Small intestine (tissue), 7 donors: Measurements from ENCODE around the gene SSBP2. TPM values are rescaled to one million over a fixed set of nuclear protein-coding genes. Genes with fewer than 3 reads are reported as not detected.

Experiments
- DNase-seq, 2 donors: peaks; one replicate each; pipeline versions ENCODE4 v3.0.0 to v3.0.0-alpha.2; 2013
- FAIRE-seq: peaks from 2 replicates; lab custom pipeline; 2012; peaks lifted over from hg19 to GRCh38; lab: Jason Lieb, UNC
- H3K27ac ChIP-seq, 3 donors: one replicate each; pipeline ENCODE4 v1.5.1; 2013; ENCODE audit warnings: low read length in 2 of 3, mild to moderate bottlenecking in 2 of 3, control low read depth in 1 of 3, inconsistent platforms in 1 of 3, low read depth in 1 of 3, moderate library complexity in 1 of 3
- H3K27me3 ChIP-seq, 3 donors: one replicate each; pipeline ENCODE4 v1.6.1; 2013; ENCODE audit warnings: low read length in 3 of 3, inconsistent platforms in 1 of 3; ENCODE audit not compliant: control insufficient read depth in 3 of 3, insufficient read depth in 3 of 3
- H3K36me3 ChIP-seq, 3 donors: one replicate each; pipeline ENCODE4 v1.6.1; 2013; ENCODE audit warnings: low read length in 3 of 3, inconsistent platforms in 1 of 3, low read depth in 1 of 3, mild to moderate bottlenecking in 1 of 3, moderate library complexity in 1 of 3; ENCODE audit not compliant: control insufficient read depth in 3 of 3, insufficient read depth in 2 of 3
- H3K4me1 ChIP-seq, 3 donors: one replicate each; pipeline ENCODE4 v1.6.1; 2013; ENCODE audit warnings: low read length in 2 of 3, inconsistent platforms in 1 of 3, low read depth in 1 of 3, mild to moderate bottlenecking in 1 of 3, moderate library complexity in 1 of 3; ENCODE audit not compliant: control insufficient read depth in 3 of 3, insufficient read depth in 2 of 3
- H3K4me3 ChIP-seq, 3 donors: one replicate each; pipeline ENCODE4 v1.5.1; 2013; ENCODE audit warnings: low read length in 3 of 3, control low read depth in 1 of 3, inconsistent platforms in 1 of 3, low read depth in 1 of 3, mild to moderate bottlenecking in 1 of 3, moderate library complexity in 1 of 3
- H3K9me3 ChIP-seq, 2 donors: one replicate each; pipeline ENCODE4 v1.6.1; 2013; ENCODE audit warnings: low read depth in 1 of 2, low read length in 1 of 2; ENCODE audit not compliant: control insufficient read depth in 2 of 2, insufficient read depth in 1 of 2
- WGBS, 3 donors: extraction: QIAGEN DNeasy Blood & Tissue Kit; methylation state at CpG; one replicate each; pipeline ENCODE4 v1.1.7; 2013; 5-methylcytosine and 5-hydroxymethylcytosine counted together
- polyA plus RNA-seq, 4 donors: library from polyadenylated mRNA; stranded (reverse) in 3 of 4; unstranded in 1 of 4; fragments of 200-250 nt in 3 of 4; fragments of 120-200 nt in 1 of 4; gene quantifications; one replicate each; pipeline versions ENCODE4 v1.2.1 to v1.2.3, GENCODE V29; 2013
- donor health status: healthy with polysubstance abuse.
- donor health status: control.
- donor health status: control.
- donor health status: Bipolar disorder and iron deficiency.
- donor health status: healthy.

Gene SSBP2
- polyA plus RNA-seq, 4 donors: 2.9 to 17.9 (median 11.8) TPM

- Histone ChIP-seq H3K4me3 (no peak overlapping the region), H3K27me3 (no peaks in the 10 kb centered on the region), H3K4me1 (no peaks in the 10 kb centered on the region), H3K36me3 (no peaks in the 10 kb centered on the region), H3K9me3 (peaks cover 0 to 6% of the 10 kb centered on the region in 2 donors), H3K27ac (no peak overlapping the region)
- FAIRE-seq (no peak), DNase-seq (no peak)
- 90 to 96% (median 92%) methylated on average over 2 of the region's 2 CpGs for WGBS, 3 donors
Observed at GRCh38 chr5:81698813-81699212, 52.1 kb downstream of the SSBP2 start.

- 85% methylated on average over 9 of the region's 9 CpGs for WGBS, 3 donors
- Histone ChIP-seq H3K27ac (no peak overlapping the region), H3K27me3 (no peaks in the 10 kb centered on the region), H3K4me1 (no peaks in the 10 kb centered on the region), H3K4me3 (no peak overlapping the region), H3K36me3 (no peaks in the 10 kb centered on the region), H3K9me3 (peaks cover 0 to 6% of the 10 kb centered on the region in 2 donors)
- FAIRE-seq (no peak), DNase-seq (no peak)
Observed at GRCh38 chr5:81696418-81697397, 54.2 kb downstream of the SSBP2 start.

- Histone ChIP-seq H3K9me3 (peaks cover 0 to 2% of the 10 kb centered on the region in 2 donors), H3K4me3 (no peak overlapping the region), H3K27ac (no peak overlapping the region), H3K27me3 (no peaks in the 10 kb centered on the region), H3K36me3 (no peaks in the 10 kb centered on the region), H3K4me1 (no peaks in the 10 kb centered on the region)
- DNase-seq (no peak), FAIRE-seq (no peak)
- 90 to 96% (median 93%) methylated on average over 2 of the region's 2 CpGs for WGBS, 3 donors
Observed at GRCh38 chr5:81694726-81695125, 56.2 kb downstream of the SSBP2 start.

GRCh38 chr5:81688215-81688614 is 62.7 kb downstream of the SSBP2 start:
- H3K9me3 ChIP-seq: peaks cover 0 to 9% of the 10 kb centered on the region in 2 donors
- FAIRE-seq (no peak), DNase-seq (no peak)
- no peak overlapping the region for H3K4me3 ChIP-seq
- no peaks in the 10 kb centered on the region for H3K27me3 ChIP-seq
- whole genome bisulfite sequencing, 3 donors: 97% methylated on average over 5 of the region's 5 CpGs
- no peak overlapping the region for H3K27ac ChIP-seq
- H3K4me1 ChIP-seq: no peaks in the 10 kb centered on the region
- peaks cover 0 to 2% (median 0%) of the 10 kb centered on the region in 3 donors for H3K36me3 ChIP-seq

GRCh38 chr5:81687292-81687691 is 63.6 kb downstream of the SSBP2 start:
- Histone ChIP-seq H3K27ac (no peak overlapping the region), H3K4me1 (no peaks in the 10 kb centered on the region), H3K9me3 (peaks cover 0 to 9% of the 10 kb centered on the region in 2 donors), H3K36me3 (peaks cover 0 to 2% (median 0%) of the 10 kb centered on the region in 3 donors), H3K4me3 (no peak overlapping the region), H3K27me3 (no peaks in the 10 kb centered on the region)
- FAIRE-seq (no peak), DNase-seq (no peak)
- 96 to 100% (median 100%) methylated on average over 1 of the region's 1 CpG for WGBS, 3 donors

- WGBS, 3 donors: 67 to 91% (median 89%) methylated on average over 2 of the region's 2 CpGs
- Histone ChIP-seq H3K36me3 (peaks cover 0 to 2% (median 0%) of the 10 kb centered on the region in 3 donors), H3K9me3 (peaks cover 0 to 9% of the 10 kb centered on the region in 2 donors), H3K4me3 (no peak overlapping the region), H3K27ac (no peak overlapping the region), H3K27me3 (no peaks in the 10 kb centered on the region), H3K4me1 (no peaks in the 10 kb centered on the region)
- no peak for DNase-seq
- no peak for FAIRE-seq
Observed at GRCh38 chr5:81685471-81685870, 65.4 kb downstream of the SSBP2 start.

- WGBS, 3 donors: 18 to 71% (median 29%) methylated on average over 1 of the region's 1 CpG
- Histone ChIP-seq H3K36me3 (no peaks in the 10 kb centered on the region), H3K27ac (no peak overlapping the region), H3K4me3 (no peak overlapping the region), H3K27me3 (no peaks in the 10 kb centered on the region), H3K9me3 (no peaks in the 10 kb centered on the region), H3K4me1 (no peaks in the 10 kb centered on the region)
- no peak for FAIRE-seq
- peak; percentile 13 to 60 for DNase-seq
Observed at GRCh38 chr5:81679885-81680284, 71.0 kb downstream of the SSBP2 start.

GRCh38 chr5:81675420-81675819 is 75.5 kb downstream of the SSBP2 start:
- Histone ChIP-seq H3K27ac (no peak overlapping the region), H3K4me1 (no peaks in the 10 kb centered on the region), H3K9me3 (no peaks in the 10 kb centered on the region), H3K27me3 (no peaks in the 10 kb centered on the region), H3K36me3 (no peaks in the 10 kb centered on the region), H3K4me3 (no peak overlapping the region)
- no peak for DNase-seq
- 82 to 96% (median 85%) methylated on average over 3 of the region's 3 CpGs for WGBS, 3 donors
- no peak for FAIRE-seq
